Hepatocyte (in vitro differentiated cells): ENCODE results near the gene SENP7. TPM values are rescaled to one million over a fixed set of nuclear protein-coding genes. Genes with fewer than 3 reads are reported as not detected.

Source experiments
- DNase-seq: peaks from one replicate; pipeline ENCODE4 v3.0.0-alpha.2; 2016; ENCODE audit warnings: low spot score
- H2AFZ ChIP-seq: fragments of 200-600 bp; sonication (generic); 2 replicates; pipeline ENCODE4 v1.6.0; 2016; ENCODE audit warnings: antibody characterized with exemption, mild to moderate bottlenecking
- H3K27ac ChIP-seq: fragments of 200-600 bp; sonication (generic); 2 replicates; pipeline ENCODE4 v1.5.1; 2016; ENCODE audit warnings: mild to moderate bottlenecking
- H3K27me3 ChIP-seq: fragments of 200-600 bp; sonication (generic); 2 replicates; pipeline ENCODE4 v1.6.1; 2016
- H3K36me3 ChIP-seq: fragments of 200-600 bp; sonication (generic); replicated peaks from 2 replicates; pipeline ENCODE4 v1.5.1; 2016; ENCODE audit warnings: low read depth; ENCODE audit not compliant: insufficient read depth
- H3K4me1 ChIP-seq: fragments of 200-600 bp; sonication (generic); 2 replicates; pipeline ENCODE4 v1.5.1; 2016; ENCODE audit warnings: mild to moderate bottlenecking, moderate library complexity; ENCODE audit not compliant: insufficient read depth
- H3K4me2 ChIP-seq: fragments of 200-600 bp; sonication (generic); 2 replicates; pipeline ENCODE4 v1.6.0; 2016
- H3K4me3 ChIP-seq: fragments of 200-600 bp; sonication (generic); 2 replicates; pipeline ENCODE4 v1.5.1; 2016; ENCODE audit warnings: mild to moderate bottlenecking
- H3K79me2 ChIP-seq: fragments of 200-600 bp; sonication (generic); 2 replicates; pipeline ENCODE4 v1.6.0; 2017; ENCODE audit warnings: mild to moderate bottlenecking
- H3K9me2 ChIP-seq: fragments of 200-600 bp; sonication (generic); replicated peaks from 2 replicates; pipeline ENCODE4 v1.6.0; 2017; ENCODE audit warnings: mild to moderate bottlenecking; ENCODE audit not compliant: insufficient read depth
- H3K9me3 ChIP-seq: fragments of 200-600 bp; sonication (generic); 2 replicates; pipeline ENCODE4 v1.5.1; 2016; ENCODE audit warnings: low read depth, mild to moderate bottlenecking
- H4K20me1 ChIP-seq: fragments of 200-600 bp; sonication (generic); 2 replicates; pipeline ENCODE4 v1.6.0; 2016; ENCODE audit warnings: mild to moderate bottlenecking; ENCODE audit not compliant: insufficient read depth, poor library complexity, severe bottlenecking
- EZH2 ChIP-seq: fragments of 200-600 bp; sonication (generic); IDR thresholded peaks from 2 replicates; pipeline ENCODE4 v1.6.1; 2016; ENCODE audit warnings: antibody characterized with exemption, mild to moderate bottlenecking, borderline replicate concordance
- EZH2phosphoT487 ChIP-seq: fragments of 200-600 bp; sonication (generic); IDR thresholded peaks from one replicate; pipeline ENCODE4 v1.6.1; 2018; ENCODE audit warnings: antibody characterized with exemption, mild to moderate bottlenecking, low read depth, moderate library complexity; ENCODE audit not compliant: unreplicated experiment, severe bottlenecking
- WGBS: methylation state at CpG from one replicate; pipeline ENCODE4 v1.1.6; 2016; ENCODE audit warnings: low lambda C conversion rate; ENCODE audit errors: missing lambda C conversion rate; 5-methylcytosine and 5-hydroxymethylcytosine counted together
- polyA plus RNA-seq: library from polyadenylated mRNA; unstranded; fragments of >200 nt; fragmentation: Nextera tagmentation; extraction: Ambion mirVana; gene quantifications from 2 replicates; pipeline ENCODE4 v1.2.1, GENCODE V29; 2016
- total RNA-seq: library from RNA; depleted of rRNA; stranded (reverse); fragments of >200 nt; gene quantifications from 2 replicates; pipeline ENCODE4 v1.2.3, GENCODE V29; 2014
- TF ChIP-seq, protein P1 (sequence below): fragments of 200-600 bp; sonication (generic); IDR thresholded peaks from 2 replicates; pipeline ENCODE4 v1.5.1; 2016; ENCODE audit warnings: antibody characterized with exemption, mild to moderate bottlenecking; ENCODE audit not compliant: poor library complexity

SENP7 gene
- total and polyA plus RNA-seq, 2 experiments from 2014 or later: 7.7 to 40.9 TPM

DNA sequence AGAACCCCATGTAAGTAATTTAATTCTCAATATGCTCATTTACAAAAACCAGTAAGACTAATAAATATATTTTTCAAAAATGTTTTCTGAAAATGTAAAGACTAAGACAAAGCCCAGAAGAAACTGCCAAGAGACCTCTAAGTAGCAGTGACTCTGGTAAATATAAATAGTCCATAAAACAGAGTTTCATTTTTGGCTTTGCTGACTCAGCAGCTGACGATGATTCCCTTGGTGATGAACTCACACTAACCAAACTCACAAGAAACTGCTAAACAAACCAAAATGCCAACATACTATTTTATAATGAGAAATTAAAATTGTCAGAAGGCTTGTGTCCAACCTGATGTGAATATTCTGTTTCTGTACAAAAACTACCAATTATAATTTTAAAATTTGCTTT lies 161.2 kb downstream of the SENP7 start:
- H3K36me3 ChIP-seq: no peaks in the 10 kb centered on the region
- no peaks in the 10 kb centered on the region for H3K79me2 ChIP-seq
- H3K27me3 ChIP-seq: no peaks in the 10 kb centered on the region
- WGBS: 85% methylated on average over 1 of the region's 1 CpG
- H3K9me3 ChIP-seq: no peaks in the 10 kb centered on the region
- H3K4me2 ChIP-seq: no peak overlapping the region
- H4K20me1 ChIP-seq: no peaks in the 10 kb centered on the region
- H3K4me3 ChIP-seq: no peak overlapping the region
- H3K27ac ChIP-seq: no peak overlapping the region
- no peaks in the 10 kb centered on the region for H3K9me2 ChIP-seq
- no peaks in the 10 kb centered on the region for H3K4me1 ChIP-seq
- TF ChIP-seq, protein P1, sequence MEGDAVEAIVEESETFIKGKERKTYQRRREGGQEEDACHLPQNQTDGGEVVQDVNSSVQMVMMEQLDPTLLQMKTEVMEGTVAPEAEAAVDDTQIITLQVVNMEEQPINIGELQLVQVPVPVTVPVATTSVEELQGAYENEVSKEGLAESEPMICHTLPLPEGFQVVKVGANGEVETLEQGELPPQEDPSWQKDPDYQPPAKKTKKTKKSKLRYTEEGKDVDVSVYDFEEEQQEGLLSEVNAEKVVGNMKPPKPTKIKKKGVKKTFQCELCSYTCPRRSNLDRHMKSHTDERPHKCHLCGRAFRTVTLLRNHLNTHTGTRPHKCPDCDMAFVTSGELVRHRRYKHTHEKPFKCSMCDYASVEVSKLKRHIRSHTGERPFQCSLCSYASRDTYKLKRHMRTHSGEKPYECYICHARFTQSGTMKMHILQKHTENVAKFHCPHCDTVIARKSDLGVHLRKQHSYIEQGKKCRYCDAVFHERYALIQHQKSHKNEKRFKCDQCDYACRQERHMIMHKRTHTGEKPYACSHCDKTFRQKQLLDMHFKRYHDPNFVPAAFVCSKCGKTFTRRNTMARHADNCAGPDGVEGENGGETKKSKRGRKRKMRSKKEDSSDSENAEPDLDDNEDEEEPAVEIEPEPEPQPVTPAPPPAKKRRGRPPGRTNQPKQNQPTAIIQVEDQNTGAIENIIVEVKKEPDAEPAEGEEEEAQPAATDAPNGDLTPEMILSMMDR: no peak
- no peak for TF ChIP-seq EZH2
- TF ChIP-seq EZH2phosphoT487: no peak
- DNase-seq: no peak
- H2AFZ ChIP-seq: no peak overlapping the region

DNA sequence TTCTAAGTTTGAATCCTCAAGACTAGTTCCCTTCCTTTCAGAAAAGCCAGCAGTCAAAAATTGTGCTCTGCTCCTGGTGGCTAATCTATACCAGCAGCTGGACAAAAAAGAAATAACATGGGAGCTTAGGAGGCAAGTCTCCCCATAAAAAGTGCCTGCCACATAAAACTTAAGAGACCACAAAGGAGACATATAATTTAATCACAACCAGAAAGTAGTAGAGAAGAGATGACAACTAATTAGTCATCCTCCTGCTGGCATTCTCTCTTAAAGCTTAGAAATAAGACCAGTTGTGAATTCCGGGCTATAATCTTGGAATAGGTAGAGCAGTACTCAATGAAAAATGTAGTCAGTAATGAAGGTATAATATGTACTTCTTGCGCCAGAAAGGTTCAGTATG lies 172.4 kb downstream of the SENP7 start:
- H3K4me3 ChIP-seq: no peak overlapping the region
- H3K27me3 ChIP-seq: no peaks in the 10 kb centered on the region
- no peak for TF ChIP-seq EZH2
- TF ChIP-seq, protein P1: no peak
- TF ChIP-seq EZH2phosphoT487: no peak
- no peak overlapping the region for H2AFZ ChIP-seq
- no peak overlapping the region for H3K27ac ChIP-seq
- no peak overlapping the region for H3K4me2 ChIP-seq
- H3K9me3 ChIP-seq: no peaks in the 10 kb centered on the region
- H4K20me1 ChIP-seq: no peaks in the 10 kb centered on the region
- 93% methylated on average over 2 of the region's 2 CpGs for WGBS
- no peak for DNase-seq
- H3K79me2 ChIP-seq: no peaks in the 10 kb centered on the region
- H3K9me2 ChIP-seq: no peaks in the 10 kb centered on the region
- H3K4me1 ChIP-seq: no peaks in the 10 kb centered on the region
- no peaks in the 10 kb centered on the region for H3K36me3 ChIP-seq

DNA sequence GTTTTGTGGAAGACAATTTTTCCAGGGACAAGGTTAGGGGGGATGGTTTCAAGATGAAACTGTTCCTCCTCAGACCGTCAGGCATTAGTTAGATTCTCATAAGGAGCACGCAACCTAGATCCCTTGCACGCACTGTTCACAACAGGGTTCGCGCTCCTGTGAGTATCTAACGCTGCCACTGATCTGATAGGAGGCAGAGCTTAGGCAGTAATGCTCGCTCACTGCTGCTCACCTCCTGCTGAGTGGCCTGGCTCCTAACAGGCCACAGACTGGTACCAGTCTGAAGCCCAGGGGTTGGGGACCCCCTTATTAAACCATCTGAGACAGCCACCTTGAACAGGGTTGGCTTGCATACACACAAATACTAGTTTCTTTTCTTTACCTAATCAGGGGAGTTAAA lies 179.1 kb downstream of the SENP7 start:
- H3K79me2 ChIP-seq: no peaks in the 10 kb centered on the region
- no peak for DNase-seq
- H2AFZ ChIP-seq: no peak overlapping the region
- WGBS: 94% methylated on average over 7 of the region's 7 CpGs
- no peaks in the 10 kb centered on the region for H4K20me1 ChIP-seq
- no peak overlapping the region for H3K4me2 ChIP-seq
- H3K4me3 ChIP-seq: no peak overlapping the region
- H3K27ac ChIP-seq: no peak overlapping the region
- H3K36me3 ChIP-seq: no peaks in the 10 kb centered on the region
- no peaks in the 10 kb centered on the region for H3K4me1 ChIP-seq
- H3K27me3 ChIP-seq: no peaks in the 10 kb centered on the region
- no peaks in the 10 kb centered on the region for H3K9me2 ChIP-seq
- TF ChIP-seq EZH2phosphoT487: no peak
- TF ChIP-seq, protein P1: no peak
- no peak for TF ChIP-seq EZH2
- no peaks in the 10 kb centered on the region for H3K9me3 ChIP-seq
